ENCODE data around the gene LRRC71. TPM values are rescaled to one million over a fixed set of nuclear protein-coding genes. Genes with fewer than 3 reads are reported as not detected.

The LRRC71 gene
- total and polyA plus RNA-seq, 2 experiments from 2014 or later: 0.24 TPM; not detected in 1

GRCh38 chr1:156910309-156910782 is 10.1 kb upstream of the LRRC71 start:
- ATAC-seq (peak; percentile 60), DNase-seq (ENCODE audit: low spot score) (peak; percentile 81)
- H3K9me3 Mint-ChIP-seq: no peaks in the 10 kb centered on the region
- Histone ChIP-seq H3K4me3 (peak overlapping the region; percentile 61), H3K4me2 (peak overlapping the region; percentile 85), H3K79me2 (replicated peaks; ENCODE audit: insufficient read depth) (no peaks in the 10 kb centered on the region), H3F3A (replicated peaks; ENCODE audit: low read depth) (no peaks in the 10 kb centered on the region; the same call in 1 of the 2 replicates), H3K36me3 (ENCODE audit: insufficient read depth) (no peaks in the 10 kb centered on the region), H3K27me3 (ENCODE audit: insufficient read depth) (peaks cover 24% of the 10 kb centered on the region; the same call in 1 of the 2 replicates), H3K27ac (ENCODE audit: low read depth) (no peak overlapping the region), H3K9me2 (ENCODE audit: insufficient read depth) (no peaks in the 10 kb centered on the region), H2AFZ (peak overlapping the region; percentile 72; the same call in 1 of the 2 replicates), H3K4me1 (ENCODE audit: insufficient read depth) (peaks cover 11% of the 10 kb centered on the region), H4K20me1 (replicated peaks; ENCODE audit: insufficient read depth) (no peaks in the 10 kb centered on the region; the same call in 1 of the 2 replicates)
- H3K27ac Mint-ChIP-seq: no peak overlapping the region
- no peaks in the 10 kb centered on the region for H3K36me3 Mint-ChIP-seq (ENCODE audit: low read depth)
- H3K27me3 Mint-ChIP-seq (ENCODE audit: insufficient read depth, low read depth, poor library complexity): peaks cover 24% of the 10 kb centered on the region
- TF ChIP-seq NANOG (IDR thresholded peaks at IDR 0.05; ENCODE audit: borderline replicate concordance) (no peak), CTCF (conservative IDR thresholded peaks at IDR 0.05; ENCODE audit: low read depth in 2 of 2) (peak; percentile 77 to 82)
- H3K4me3 Mint-ChIP-seq: peak overlapping the region; percentile 64
- H3K4me1 Mint-ChIP-seq: peaks cover 19% of the 10 kb centered on the region

- H3K4me3 Mint-ChIP-seq: no peak overlapping the region; the same call in 2 of the 3 replicates
- no peaks in the 10 kb centered on the region for H3K36me3 Mint-ChIP-seq (ENCODE audit: low read depth)
- H3K9me3 Mint-ChIP-seq: no peaks in the 10 kb centered on the region
- H3K36me3 ChIP-seq (ENCODE audit: insufficient read depth): no peaks in the 10 kb centered on the region
- H3K27ac Mint-ChIP-seq: no peak overlapping the region
- no peak overlapping the region for H3K4me3 ChIP-seq
- peaks cover 24% of the 10 kb centered on the region for H3K27me3 Mint-ChIP-seq (ENCODE audit: insufficient read depth, low read depth, poor library complexity)
- no peak overlapping the region for H2AFZ ChIP-seq
- no peaks in the 10 kb centered on the region for H3K9me2 ChIP-seq (ENCODE audit: insufficient read depth)
- no peaks in the 10 kb centered on the region; the same call in 1 of the 2 replicates for H4K20me1 ChIP-seq (replicated peaks; ENCODE audit: insufficient read depth)
- no peak for ATAC-seq
- no peaks in the 10 kb centered on the region for H3K79me2 ChIP-seq (replicated peaks; ENCODE audit: insufficient read depth)
- peaks cover 34% of the 10 kb centered on the region; the same call in 1 of the 2 replicates for H3K27me3 ChIP-seq (ENCODE audit: insufficient read depth)
- no peaks in the 10 kb centered on the region; the same call in 1 of the 2 replicates for H3F3A ChIP-seq (replicated peaks; ENCODE audit: low read depth)
- no peak overlapping the region for H3K27ac ChIP-seq (ENCODE audit: low read depth)
- H3K4me1 Mint-ChIP-seq: peaks cover 19% of the 10 kb centered on the region
- no peak for DNase-seq (ENCODE audit: low spot score)
- H3K4me2 ChIP-seq: no peak overlapping the region
- peaks cover 11% of the 10 kb centered on the region for H3K4me1 ChIP-seq (ENCODE audit: insufficient read depth)
- no peak for TF ChIP-seq ZNF462 (CRISPR knock-in tag; IDR thresholded peaks at IDR 0.05)
- TF ChIP-seq JUNB (IDR thresholded peaks at IDR 0.05; ENCODE audit: unreplicated experiment): no peak
- TF ChIP-seq CREB1 (CRISPR knock-in tag; IDR thresholded peaks at IDR 0.05; ENCODE audit: low read depth): no peak
- TF ChIP-seq STAT1 (IDR thresholded peaks at IDR 0.05; ENCODE audit: unreplicated experiment): no peak
- no peak for TF ChIP-seq CTCF (conservative IDR thresholded peaks at IDR 0.05; ENCODE audit: low read depth in 2 of 2)
- no peak for TF ChIP-seq NANOG (IDR thresholded peaks at IDR 0.05; ENCODE audit: borderline replicate concordance)
- no peak for TF ChIP-seq EZH2 (IDR thresholded peaks at IDR 0.05; ENCODE audit: low read depth, unreplicated experiment)
- no peak for TF ChIP-seq ETS1 (IDR thresholded peaks at IDR 0.05)
These were observed 8.7 kb upstream of the LRRC71 start for GRCh38 chr1:156911577-156912298.

All from GM23338 (cell line).